Astrocyte of the spinal cord (primary cell): Measurements from ENCODE around the gene ZFP92.

Source experiments
- DNase-seq: peaks from one replicate; pipeline ENCODE4 v3.0.0; 2011; ENCODE audit warnings: low read depth, low spot score
- H3K4me3 ChIP-seq: 2 replicates; pipeline ENCODE4 v1.5.1; 2011; ENCODE audit warnings: low read depth, mild to moderate bottlenecking, low read length, moderate library complexity
- CTCF ChIP-seq: IDR thresholded peaks from 2 replicates; pipeline ENCODE4 v1.5.1; 2012; ENCODE audit warnings: low read depth, mild to moderate bottlenecking, low read length, inconsistent platforms
- in situ Hi-C: cut with HindIII; loops from 2 replicates; pipeline ENCODE4 v1.10.0; 2017; ENCODE audit warnings: low sequenced_read_pairs

The ZFP92 gene

GRCh38 chrX:153406903-153407302, 4.4 kb upstream of the ZFP92 start:
- in situ Hi-C loops = no loop called here
- TF ChIP-seq CTCF = no peak

GRCh38 chrX:153407736-153408135, 3.5 kb upstream of the ZFP92 start:
- H3K4me3 ChIP-seq = no peak overlapping the region
- TF ChIP-seq CTCF = no peak
- no peak for DNase-seq
- in situ Hi-C loops = no loop called here

More at GRCh38 chrX:153406903-153407302, 4.4 kb upstream of the ZFP92 start:
- DNase-seq = no peak
- H3K4me3 ChIP-seq = no peak overlapping the region

GRCh38 chrX:153408221-153408721, 3.0 kb upstream of the ZFP92 start:
- no peak overlapping the region for H3K4me3 ChIP-seq
- TF ChIP-seq CTCF = no peak
- no peak for DNase-seq
- in situ Hi-C loops = no loop called here

GRCh38 chrX:153408871-153409351, 2.4 kb upstream of the ZFP92 start:
- TF ChIP-seq CTCF = no peak
- DNase-seq = no peak
- H3K4me3 ChIP-seq = no peak overlapping the region
- in situ Hi-C loops = no loop called here

GRCh38 chrX:153409414-153410101, 1.7 kb upstream of the ZFP92 start:
- no peak for TF ChIP-seq CTCF
- H3K4me3 ChIP-seq = no peak overlapping the region
- in situ Hi-C loops = no loop called here
- no peak for DNase-seq

GRCh38 chrX:153410373-153410772, 899 bp upstream of the ZFP92 start:
- in situ Hi-C loops = no loop called here
- TF ChIP-seq CTCF = no peak
- no peak for DNase-seq
- no peak overlapping the region for H3K4me3 ChIP-seq
